Astrocyte of the spinal cord (primary cell): Measurements from ENCODE around the gene COX19.

Experiments used
- DNase-seq: peaks from one replicate; pipeline ENCODE4 v3.0.0; 2011; ENCODE audit warnings: low read depth, low spot score
- H3K4me3 ChIP-seq: 2 replicates; pipeline ENCODE4 v1.5.1; 2011; ENCODE audit warnings: low read depth, mild to moderate bottlenecking, low read length, moderate library complexity
- CTCF ChIP-seq: IDR thresholded peaks from 2 replicates; pipeline ENCODE4 v1.5.1; 2012; ENCODE audit warnings: low read depth, mild to moderate bottlenecking, low read length, inconsistent platforms
- in situ Hi-C: cut with HindIII; loops from 2 replicates; pipeline ENCODE4 v1.10.0; 2017; ENCODE audit warnings: low sequenced_read_pairs

Gene COX19

GRCh38 chr7:979151-979550, 3.8 kb upstream of the COX19 start:
- DNase-seq = no peak
- no peak overlapping the region for H3K4me3 ChIP-seq
- in situ Hi-C loops = no loop called here
- TF ChIP-seq CTCF = no peak

- no peak overlapping the region for H3K4me3 ChIP-seq
- TF ChIP-seq CTCF = no peak
- DNase-seq = no peak
- in situ Hi-C loops = no loop called here
Observed at GRCh38 chr7:978416-979091, 3.2 kb upstream of the COX19 start.

GRCh38 chr7:978049-978346, 2.6 kb upstream of the COX19 start:
- no peak overlapping the region for H3K4me3 ChIP-seq
- TF ChIP-seq CTCF = no peak
- in situ Hi-C loops = no loop called here
- no peak for DNase-seq

- H3K4me3 ChIP-seq = no peak overlapping the region
- in situ Hi-C loops = no loop called here
- no peak for DNase-seq
- TF ChIP-seq CTCF = no peak
Observed at GRCh38 chr7:977326-978048, 2.1 kb upstream of the COX19 start.

GRCh38 chr7:976901-977325, 1.6 kb upstream of the COX19 start:
- in situ Hi-C loops = no loop called here
- DNase-seq = no peak
- no peak overlapping the region for H3K4me3 ChIP-seq
- no peak for TF ChIP-seq CTCF

GRCh38 chr7:975702-976473, 539 bp upstream of the COX19 start:
- DNase-seq = no peak
- peak overlapping the region; percentile 45 for H3K4me3 ChIP-seq
- no peak for TF ChIP-seq CTCF
- in situ Hi-C loops = no loop called here
